Osteocyte (in vitro differentiated cells): Measurements from ENCODE around the gene LCE1A. TPM values are rescaled to one million over a fixed set of nuclear protein-coding genes. Genes with fewer than 3 reads are reported as not detected.

Experiments
- DNase-seq: peaks from one replicate; pipeline ENCODE4 v3.0.0; 2021; ENCODE audit warnings: mixed read lengths; ENCODE audit not compliant: unreplicated experiment; ENCODE audit errors: extremely low spot score
- H3K27ac Mint-ChIP-seq: one replicate; pipeline ENCODE4 v1.8.0; 2021; ENCODE audit warnings: mild to moderate bottlenecking, mixed read lengths; ENCODE audit not compliant: unreplicated experiment
- H3K27me3 Mint-ChIP-seq: one replicate; pipeline ENCODE4 v1.8.0; 2021; ENCODE audit warnings: mixed read lengths; ENCODE audit not compliant: unreplicated experiment
- H3K36me3 Mint-ChIP-seq: one replicate; pipeline ENCODE4 v1.8.0; 2021; ENCODE audit warnings: mixed read lengths; ENCODE audit not compliant: unreplicated experiment
- H3K4me1 Mint-ChIP-seq: one replicate; pipeline ENCODE4 v1.8.0; 2021; ENCODE audit warnings: mixed read lengths; ENCODE audit not compliant: unreplicated experiment
- H3K4me3 Mint-ChIP-seq: one replicate; pipeline ENCODE4 v1.8.0; 2021; ENCODE audit warnings: mild to moderate bottlenecking, moderate library complexity, mixed read lengths; ENCODE audit not compliant: unreplicated experiment
- H3K9me3 Mint-ChIP-seq: one replicate; pipeline ENCODE4 v1.8.0; 2021; ENCODE audit warnings: mixed read lengths; ENCODE audit not compliant: unreplicated experiment
- CTCF ChIP-seq: fragments of 200-600 bp; sonication (generic); IDR thresholded peaks from 2 replicates; pipeline ENCODE4 v1.5.0; 2021; ENCODE audit warnings: antibody characterized with exemption, mild to moderate bottlenecking, moderate library complexity
- total RNA-seq: library from RNA; stranded (reverse); gene quantifications from 2 replicates; pipeline ENCODE4 v1.2.1, GENCODE V29; 2021

Gene LCE1A
- total RNA-seq, 1 donor from 2014 or later = not detected

GRCh38 chr1:152873495-152873894 is 46.2 kb downstream of the LCE1A start:
- Mint-ChIP-seq H3K27ac (no peak overlapping the region), H3K4me1 (peaks cover 1% of the 10 kb centered on the region), H3K36me3 (no peaks in the 10 kb centered on the region), H3K27me3 (peaks cover 5% of the 10 kb centered on the region), H3K9me3 (no peaks in the 10 kb centered on the region), H3K4me3 (no peak overlapping the region)
- TF ChIP-seq CTCF = no peak
- DNase-seq = no peak

- H3K4me3 Mint-ChIP-seq = no peak overlapping the region
- H3K36me3 Mint-ChIP-seq = no peaks in the 10 kb centered on the region
- peaks cover 5% of the 10 kb centered on the region for H3K27me3 Mint-ChIP-seq
- peaks cover 1% of the 10 kb centered on the region for H3K4me1 Mint-ChIP-seq
- no peak for TF ChIP-seq CTCF
- H3K27ac Mint-ChIP-seq = no peak overlapping the region
- H3K9me3 Mint-ChIP-seq = no peaks in the 10 kb centered on the region
- no peak for DNase-seq
These were observed 49.6 kb downstream of the LCE1A start for GRCh38 chr1:152876827-152877226.

Other genes starting within 250 kb of the LCE1A start
- not detected in 2 replicates for gene LCE3D, start 247.0 kb upstream of the LCE1A start, total RNA-seq
- not detected in 2 replicates for gene LCE3C, start 227.2 kb upstream of the LCE1A start, total RNA-seq
- gene LCE3B, start 213.7 kb upstream of the LCE1A start, total RNA-seq = not detected in 2 replicates
- gene LCE3A, start 204.4 kb upstream of the LCE1A start, total RNA-seq = not detected in 2 replicates
- gene LCE2D, start 164.1 kb upstream of the LCE1A start, total RNA-seq = not detected in 2 replicates
- not detected in 2 replicates for gene LCE2C, start 152.2 kb upstream of the LCE1A start, total RNA-seq
- gene LCE2B, start 141.3 kb upstream of the LCE1A start, total RNA-seq = not detected in 2 replicates
- not detected in 2 replicates for gene LCE2A, start 129.1 kb upstream of the LCE1A start, total RNA-seq
- not detected in 2 replicates for gene LCE4A, start 119.3 kb upstream of the LCE1A start, total RNA-seq
- gene KPRP, start 69.4 kb upstream of the LCE1A start, total RNA-seq = not detected in 2 replicates
- not detected in 2 replicates for gene LCE1F, start 52.3 kb upstream of the LCE1A start, total RNA-seq
- gene LCE1E, start 41.2 kb upstream of the LCE1A start, total RNA-seq = not detected in 2 replicates
- not detected in 2 replicates for gene LCE1D, start 30.8 kb upstream of the LCE1A start, total RNA-seq
- gene LCE1C, start 20.8 kb upstream of the LCE1A start, total RNA-seq = not detected in 2 replicates
- gene LCE1B, start 15.5 kb upstream of the LCE1A start, total RNA-seq = not detected in 2 replicates
- gene LCE6A, start 15.4 kb downstream of the LCE1A start, total RNA-seq = not detected in 2 replicates
- not detected in 2 replicates for gene LCE7A, start 32.5 kb downstream of the LCE1A start, total RNA-seq
- not detected in 2 replicates for gene SMCP, start 50.8 kb downstream of the LCE1A start, total RNA-seq
- gene IVL, start 81.1 kb downstream of the LCE1A start, total RNA-seq = not detected in 2 replicates
- not detected in 2 replicates for gene SPRR5, start 119.7 kb downstream of the LCE1A start, total RNA-seq
- gene SPRR4, start 143.2 kb downstream of the LCE1A start, total RNA-seq = not detected in 2 replicates
- not detected in 2 replicates for gene SPRR1A, start 156.6 kb downstream of the LCE1A start, total RNA-seq
- gene SPRR3, start 174.3 kb downstream of the LCE1A start, total RNA-seq = not detected in 2 replicates
- gene SPRR1B, start 203.7 kb downstream of the LCE1A start, total RNA-seq = not detected in 2 replicates
- not detected in 2 replicates for gene SPRR2D, start 213.6 kb downstream of the LCE1A start, total RNA-seq
- gene SPRR2A, start 230.0 kb downstream of the LCE1A start, total RNA-seq = not detected in 2 replicates
- not detected in 2 replicates for gene SPRR2B, start 244.1 kb downstream of the LCE1A start, total RNA-seq